Upper lobe of left lung (tissue), 6 donors: ENCODE measurements around the gene BUD13. TPM values are rescaled to one million over a fixed set of nuclear protein-coding genes. Genes with fewer than 3 reads are reported as not detected.

Experiments
- ATAC-seq, 2 donors: fragments of 200-7000 bp; cut with Tn5 transposase; one replicate each; pipeline ENCODE4 v1.9.1; 2022; ENCODE audit warnings: mild to moderate bottlenecking in 2 of 2, moderate library complexity in 2 of 2; ENCODE audit not compliant: low FRiP score in 2 of 2
- DNase-seq, 2 donors: peaks; one replicate each; pipeline ENCODE4 v3.0.0-alpha.2; 2019 to 2020
- H3K27ac ChIP-seq, 4 donors: fragments of 200-600 bp; sonication (generic); one replicate each; pipeline ENCODE4 v1.5.1; 2016 to 2019
- H3K27me3 ChIP-seq, 4 donors: fragments of 200-600 bp; sonication (generic); one replicate each; pipeline ENCODE4 v1.5.1; 2017 to 2019
- H3K36me3 ChIP-seq, 4 donors: fragments of 200-600 bp; sonication (generic); one replicate each; pipeline ENCODE4 v1.5.1; 2016 to 2019
- H3K4me1 ChIP-seq, 4 donors: fragments of 200-600 bp; sonication (generic); one replicate each; pipeline ENCODE4 v1.5.1; 2018 to 2019
- H3K4me3 ChIP-seq, 4 donors: fragments of 200-600 bp; sonication (generic); one replicate each; pipeline ENCODE4 v1.5.1; 2017 to 2019; ENCODE audit warnings: mild to moderate bottlenecking in 2 of 4, moderate library complexity in 1 of 4
- H3K9me3 ChIP-seq, 4 donors: fragments of 200-600 bp; sonication (generic); one replicate each; pipeline ENCODE4 v1.5.1; 2018 to 2019
- EP300 ChIP-seq, 4 donors: sonication (generic); formaldehyde crosslinking; IDR thresholded peaks; one replicate each; pipeline ENCODE4 v1.5.1; 2017; ENCODE audit warnings: antibody characterized with exemption in 4 of 4, control low read depth in 2 of 4
- POLR2A ChIP-seq, 4 donors: fragments of 450-650 bp; IDR thresholded peaks; one replicate each; pipeline ENCODE4 v1.5.1; 2016 to 2017; ENCODE audit warnings: antibody characterized with exemption in 4 of 4, mild to moderate bottlenecking in 2 of 4
- POLR2AphosphoS5 ChIP-seq, 2 donors: sonication (generic); formaldehyde crosslinking; IDR thresholded peaks; one replicate each; pipeline ENCODE4 v1.5.1; 2017; ENCODE audit warnings: antibody characterized with exemption in 2 of 2
- WGBS, 2 donors: methylation state at CpG; one replicate each; pipeline ENCODE4 v1.1.5; 2017 to 2018; 5-methylcytosine and 5-hydroxymethylcytosine counted together
- total RNA-seq, 6 donors: library from RNA; depleted of rRNA in 4 of 6; stranded (reverse); fragments of >200 nt in 4 of 6; gene quantifications; one replicate each; pipeline versions ENCODE4 v1.1.0 to v1.2.1, GENCODE V29; 2016 to 2021
- TF ChIP-seq, protein P1 (sequence below), 6 experiments: fragments of 450-650 bp in 4 of 6; fragments of 200-600 bp in 2 of 6; sonication (generic) in 2 of 6; IDR thresholded peaks; one replicate each; pipeline ENCODE4 v1.5.1; 2016 to 2019; ENCODE audit warnings: antibody characterized with exemption in 6 of 6
- donor health status: DM: no; HTN: no; CAD: no; lungs with moderate emphysema.
- donor health status: DM: no; HTN: yes; CAD: no; lungs with severe emphysema.

BUD13 gene
- total RNA-seq, 6 donors from 2014 or later = 12.1 to 18.9 (median 17.0) TPM

DNA sequence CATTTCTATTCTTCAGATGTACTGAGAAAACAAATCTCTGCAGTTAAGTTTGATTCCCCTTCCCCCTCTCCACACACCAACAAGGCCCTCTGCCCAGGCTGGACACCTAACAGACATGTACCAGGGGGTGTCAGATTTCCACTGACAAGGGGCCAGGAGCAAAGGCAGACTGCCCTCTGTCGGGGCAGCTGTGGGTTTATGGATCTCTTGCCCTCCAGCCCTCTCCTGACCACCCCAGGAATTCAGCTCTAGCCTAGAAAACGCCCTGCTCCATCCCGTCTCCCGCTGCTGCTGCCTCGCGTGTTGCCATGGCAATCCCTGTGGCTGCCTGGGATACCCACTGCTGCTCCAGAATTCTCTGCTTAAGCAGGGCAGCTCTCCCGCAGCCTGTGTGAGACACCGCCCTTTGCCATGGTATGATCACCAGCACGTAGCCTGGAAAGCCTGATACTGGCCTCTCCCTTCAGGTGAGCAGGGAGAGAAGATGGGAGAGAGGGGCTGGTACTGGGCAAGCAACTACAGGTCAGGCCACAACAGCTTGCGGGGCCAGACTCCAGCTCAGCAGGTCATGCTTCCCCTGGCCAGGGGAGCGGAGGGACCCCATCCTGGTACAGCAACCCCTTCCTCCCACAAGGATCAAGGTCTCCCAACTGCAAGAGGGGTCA lies 41.6 kb downstream of the BUD13 start:
- DNase-seq (no peak), ATAC-seq (no peak)
- Histone ChIP-seq H3K4me3 (no peak overlapping the region), H3K36me3 (no peaks in the 10 kb centered on the region), H3K4me1 (peaks cover 0 to 9% (median 5%) of the 10 kb centered on the region in 4 donors), H3K27ac (no peak overlapping the region), H3K27me3 (no peaks in the 10 kb centered on the region), H3K9me3 (no peaks in the 10 kb centered on the region)
- TF ChIP-seq, protein P1, sequence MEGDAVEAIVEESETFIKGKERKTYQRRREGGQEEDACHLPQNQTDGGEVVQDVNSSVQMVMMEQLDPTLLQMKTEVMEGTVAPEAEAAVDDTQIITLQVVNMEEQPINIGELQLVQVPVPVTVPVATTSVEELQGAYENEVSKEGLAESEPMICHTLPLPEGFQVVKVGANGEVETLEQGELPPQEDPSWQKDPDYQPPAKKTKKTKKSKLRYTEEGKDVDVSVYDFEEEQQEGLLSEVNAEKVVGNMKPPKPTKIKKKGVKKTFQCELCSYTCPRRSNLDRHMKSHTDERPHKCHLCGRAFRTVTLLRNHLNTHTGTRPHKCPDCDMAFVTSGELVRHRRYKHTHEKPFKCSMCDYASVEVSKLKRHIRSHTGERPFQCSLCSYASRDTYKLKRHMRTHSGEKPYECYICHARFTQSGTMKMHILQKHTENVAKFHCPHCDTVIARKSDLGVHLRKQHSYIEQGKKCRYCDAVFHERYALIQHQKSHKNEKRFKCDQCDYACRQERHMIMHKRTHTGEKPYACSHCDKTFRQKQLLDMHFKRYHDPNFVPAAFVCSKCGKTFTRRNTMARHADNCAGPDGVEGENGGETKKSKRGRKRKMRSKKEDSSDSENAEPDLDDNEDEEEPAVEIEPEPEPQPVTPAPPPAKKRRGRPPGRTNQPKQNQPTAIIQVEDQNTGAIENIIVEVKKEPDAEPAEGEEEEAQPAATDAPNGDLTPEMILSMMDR (IDR thresholded peaks at IDR 0.05) = no peak
- no peak for TF ChIP-seq POLR2A (IDR thresholded peaks at IDR 0.05)
- TF ChIP-seq EP300 (IDR thresholded peaks at IDR 0.05) = no peak
- no peak for TF ChIP-seq POLR2AphosphoS5 (IDR thresholded peaks at IDR 0.05)
- 62 to 70% methylated on average over 3 to 11 of the region's 11 CpGs for WGBS, 2 donors

DNA sequence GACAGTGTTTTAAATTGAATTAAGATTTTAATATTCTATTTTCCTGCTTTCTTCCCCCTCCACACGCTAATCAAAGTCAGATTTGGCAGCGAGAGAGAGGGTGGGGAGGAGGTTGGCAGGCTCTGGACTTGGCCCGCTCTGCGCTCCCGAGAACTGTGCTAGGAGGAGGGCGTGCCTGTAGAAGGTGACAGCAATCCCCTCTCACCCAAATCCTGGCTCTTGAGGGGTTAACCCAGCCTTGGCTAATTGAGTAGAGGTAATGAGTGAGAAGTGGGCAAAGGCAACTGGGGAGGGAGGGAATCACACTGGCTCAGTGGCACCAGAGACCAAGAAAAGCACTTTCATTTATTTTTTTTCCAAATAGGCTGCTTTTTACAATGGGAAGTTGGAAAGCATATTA lies 42.2 kb downstream of the BUD13 start:
- Histone ChIP-seq H3K4me1 (peaks cover 0 to 9% (median 5%) of the 10 kb centered on the region in 4 donors), H3K36me3 (no peaks in the 10 kb centered on the region), H3K27ac (no peak overlapping the region), H3K27me3 (no peaks in the 10 kb centered on the region), H3K4me3 (no peak overlapping the region), H3K9me3 (no peaks in the 10 kb centered on the region)
- ATAC-seq = no peak
- 45 to 47% methylated on average over 6 of the region's 6 CpGs for WGBS, 2 donors
- DNase-seq = no peak
- no peak for TF ChIP-seq EP300 (IDR thresholded peaks at IDR 0.05)
- no peak for TF ChIP-seq POLR2AphosphoS5 (IDR thresholded peaks at IDR 0.05)
- TF ChIP-seq, protein P1 (IDR thresholded peaks at IDR 0.05) = no peak
- no peak for TF ChIP-seq POLR2A (IDR thresholded peaks at IDR 0.05)

DNA sequence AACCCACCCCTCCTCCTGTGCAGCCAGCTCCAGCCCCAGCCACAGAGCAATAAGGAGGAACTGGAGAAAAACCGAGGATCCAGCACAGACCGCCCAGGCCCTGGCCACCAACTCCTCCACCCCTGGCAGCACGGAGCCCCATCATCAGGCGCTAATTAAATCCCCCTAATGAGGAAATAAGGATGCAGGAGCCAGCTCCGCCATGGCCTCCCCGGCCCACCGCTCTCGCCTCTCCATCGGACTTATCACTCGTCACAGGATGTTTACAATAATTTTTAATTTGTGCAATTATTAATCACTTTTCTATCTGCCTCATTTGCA lies 42.6 kb downstream of the BUD13 start:
- DNase-seq (no peak), ATAC-seq (no peak)
- no peaks in the 10 kb centered on the region for H3K27me3 ChIP-seq

GRCh38 chr11:116729501-116730240 lies 43.1 kb downstream of the BUD13 start:
- H3K27me3 ChIP-seq = no peaks in the 10 kb centered on the region
- no peak for DNase-seq
- TF ChIP-seq POLR2AphosphoS5 (IDR thresholded peaks at IDR 0.05) = no peak
- no peak for TF ChIP-seq POLR2A (IDR thresholded peaks at IDR 0.05)
- no peak for TF ChIP-seq EP300 (IDR thresholded peaks at IDR 0.05)
- TF ChIP-seq, protein P1 (IDR thresholded peaks at IDR 0.05) = no peak

More for the DNA sequence above, 42.6 kb downstream of the BUD13 start:
- WGBS, 2 donors = 65 to 66% methylated on average over 8 to 10 of the region's 10 CpGs
- H3K9me3 ChIP-seq = no peaks in the 10 kb centered on the region
- TF ChIP-seq, protein P1 (IDR thresholded peaks at IDR 0.05) = no peak
- TF ChIP-seq EP300 (IDR thresholded peaks at IDR 0.05) = no peak
- no peak for TF ChIP-seq POLR2AphosphoS5 (IDR thresholded peaks at IDR 0.05)
- no peak for TF ChIP-seq POLR2A (IDR thresholded peaks at IDR 0.05)
- H3K4me1 ChIP-seq = peaks cover 0 to 9% (median 5%) of the 10 kb centered on the region in 4 donors
- H3K27ac ChIP-seq = no peak overlapping the region
- H3K4me3 ChIP-seq = no peak overlapping the region
- H3K36me3 ChIP-seq = no peaks in the 10 kb centered on the region

More at GRCh38 chr11:116729501-116730240, 43.1 kb downstream of the BUD13 start:
- peaks cover 0 to 9% (median 5%) of the 10 kb centered on the region in 4 donors for H3K4me1 ChIP-seq
- H3K4me3 ChIP-seq = no peak overlapping the region
- no peaks in the 10 kb centered on the region for H3K36me3 ChIP-seq
- no peak for ATAC-seq
- H3K27ac ChIP-seq = no peak overlapping the region
- 75 to 91% methylated on average over 5 to 7 of the region's 8 CpGs for WGBS, 2 donors
- H3K9me3 ChIP-seq = no peaks in the 10 kb centered on the region
